Inflammatory macrophage treated with lipopolysaccharide for 4 hours (primary cell): Measurements from ENCODE around the gene APOH.
A peak's percentile ranks its signal among the peaks of the same experiment; 100 is the strongest.
"Not testable (repeated sequence)": the region's sequence is repeated elsewhere in the genome, so short reads cannot be mapped to it uniquely, and the experiment has no call there.

Experiments used
- DNase-seq: peaks from one replicate; pipeline ENCODE4 v3.0.0-alpha.2; 2020

APOH gene, protein sequence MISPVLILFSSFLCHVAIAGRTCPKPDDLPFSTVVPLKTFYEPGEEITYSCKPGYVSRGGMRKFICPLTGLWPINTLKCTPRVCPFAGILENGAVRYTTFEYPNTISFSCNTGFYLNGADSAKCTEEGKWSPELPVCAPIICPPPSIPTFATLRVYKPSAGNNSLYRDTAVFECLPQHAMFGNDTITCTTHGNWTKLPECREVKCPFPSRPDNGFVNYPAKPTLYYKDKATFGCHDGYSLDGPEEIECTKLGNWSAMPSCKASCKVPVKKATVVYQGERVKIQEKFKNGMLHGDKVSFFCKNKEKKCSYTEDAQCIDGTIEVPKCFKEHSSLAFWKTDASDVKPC

DNA sequence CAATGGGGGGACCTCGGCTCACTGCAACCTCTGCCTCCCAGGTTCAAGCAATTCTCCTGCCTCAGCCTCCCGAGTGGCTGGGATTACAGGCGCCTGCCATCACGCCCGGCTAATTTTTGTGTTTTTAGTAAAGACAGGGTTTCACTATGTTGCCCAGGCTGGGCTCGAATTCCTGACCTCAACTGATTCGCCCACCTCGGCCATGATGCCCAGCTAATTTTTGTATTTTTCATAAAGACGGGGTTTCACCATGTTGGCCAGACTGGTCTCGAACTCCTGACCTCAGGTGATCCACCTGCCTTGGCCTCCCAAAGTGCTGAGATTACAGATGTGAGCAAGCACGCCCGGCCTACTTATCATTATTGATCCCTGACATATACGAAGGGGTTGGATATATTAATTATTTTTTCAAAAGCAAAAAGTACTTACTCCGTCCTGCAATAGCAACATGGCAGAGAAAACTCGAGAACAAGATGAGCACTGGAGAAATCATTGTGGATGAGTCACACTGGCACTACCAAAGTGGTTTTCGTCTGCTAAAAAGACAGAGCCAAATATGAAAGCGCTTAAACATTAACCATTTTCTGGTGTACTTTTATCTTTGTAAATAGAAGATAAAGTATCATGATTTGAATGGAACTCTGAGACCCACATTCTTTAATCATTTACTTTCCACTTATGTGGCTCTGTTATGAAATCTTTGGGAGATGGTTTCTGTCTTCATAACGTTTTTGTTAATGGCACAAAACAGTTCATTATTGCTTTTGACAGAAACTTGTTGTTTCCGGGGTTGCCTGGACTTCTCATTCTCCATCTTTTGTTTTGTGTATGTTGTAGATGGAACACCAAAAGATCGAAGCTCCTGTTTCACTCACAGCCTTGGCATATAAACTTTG, at the start of gene APOH:
APOH (minus strand) TSS at position 529 of the 896 bp plus-strand sequence; CDS start at position 493, 36 bp downstream.
- no peak for DNase-seq

DNA sequence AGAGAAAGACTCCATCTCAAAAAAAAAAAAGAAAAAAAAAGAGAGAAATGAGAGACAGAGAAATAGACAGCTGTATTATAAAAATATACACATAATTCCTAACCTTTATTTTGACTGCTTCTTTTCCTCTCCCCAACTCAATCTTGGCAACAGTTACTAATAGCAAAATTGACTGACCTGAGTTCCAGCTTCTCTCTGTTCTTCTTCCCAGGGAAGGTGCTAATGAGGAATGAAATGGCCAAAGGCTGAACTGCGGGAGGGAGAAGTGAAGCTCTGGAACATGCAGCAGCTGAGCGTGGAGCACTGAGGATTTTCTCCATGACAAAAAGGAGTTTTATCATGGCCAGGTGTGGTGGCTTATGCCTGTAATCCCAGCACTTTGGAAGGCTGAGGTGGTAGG, 48.0 kb upstream of the APOH start:
- no peak for DNase-seq

DNA sequence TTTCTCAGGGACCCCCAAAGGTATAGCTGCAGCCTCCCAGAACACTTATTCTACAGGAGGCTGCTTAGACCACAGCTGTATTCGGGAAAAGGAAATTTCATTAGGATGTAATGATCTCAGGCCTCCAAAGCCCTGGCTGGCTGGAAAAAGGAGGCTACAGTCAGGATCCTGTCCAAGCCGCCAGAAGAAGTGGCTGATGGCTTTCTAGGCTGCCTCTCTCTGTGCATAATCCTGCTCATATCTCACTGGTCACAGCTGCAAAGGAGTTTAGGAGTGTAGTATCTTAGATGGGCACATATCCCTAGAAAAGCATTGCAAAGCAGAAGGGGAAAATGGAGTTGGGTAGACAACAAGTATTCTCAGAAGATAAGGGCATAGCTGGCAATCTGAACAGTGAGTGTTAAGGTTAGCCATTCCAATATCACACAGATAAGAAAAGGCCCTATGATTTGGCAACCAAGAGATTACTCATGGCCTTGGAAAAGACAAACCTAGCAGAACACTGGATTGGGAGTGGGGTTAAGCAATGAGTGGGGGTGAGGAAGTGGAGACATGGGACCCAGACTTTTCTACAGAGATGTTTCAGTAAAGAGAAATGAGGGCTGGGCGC, 47.2 kb upstream of the APOH start:
- DNase-seq: peak; percentile 15

DNA sequence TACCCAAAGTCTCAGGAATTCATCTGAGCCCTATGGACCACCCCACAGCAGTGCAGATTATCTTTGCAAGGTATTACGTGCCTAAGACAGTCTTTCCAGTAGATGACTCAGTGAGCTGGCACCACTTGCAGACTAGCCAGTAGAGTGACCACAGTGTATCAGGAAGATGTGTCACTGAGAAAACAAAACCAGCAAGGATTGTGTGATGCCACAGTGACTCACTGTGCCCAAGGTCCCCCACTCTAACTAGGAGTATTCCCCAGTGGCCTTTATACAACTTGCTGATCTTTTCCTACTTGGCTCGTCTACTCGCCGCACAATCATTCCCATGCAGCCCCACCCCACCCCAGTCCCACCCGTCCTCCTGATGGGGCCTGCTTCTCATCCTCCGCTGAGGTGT, 46.4 kb upstream of the APOH start:
- DNase-seq: no peak

DNA sequence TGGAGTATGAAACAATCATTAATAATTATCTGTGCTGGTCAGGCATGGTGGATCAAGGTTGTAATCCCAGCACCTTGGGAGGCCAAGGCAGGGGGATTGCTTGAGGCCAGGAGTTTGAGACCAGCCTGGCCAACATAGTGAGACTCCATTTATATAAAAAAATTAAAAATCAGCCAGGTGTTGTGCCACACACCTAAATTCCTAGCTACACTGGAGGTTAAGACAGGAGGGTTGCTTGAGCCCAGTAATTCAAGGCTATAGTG, 44.3 kb upstream of the APOH start:
- no peak for DNase-seq

DNA sequence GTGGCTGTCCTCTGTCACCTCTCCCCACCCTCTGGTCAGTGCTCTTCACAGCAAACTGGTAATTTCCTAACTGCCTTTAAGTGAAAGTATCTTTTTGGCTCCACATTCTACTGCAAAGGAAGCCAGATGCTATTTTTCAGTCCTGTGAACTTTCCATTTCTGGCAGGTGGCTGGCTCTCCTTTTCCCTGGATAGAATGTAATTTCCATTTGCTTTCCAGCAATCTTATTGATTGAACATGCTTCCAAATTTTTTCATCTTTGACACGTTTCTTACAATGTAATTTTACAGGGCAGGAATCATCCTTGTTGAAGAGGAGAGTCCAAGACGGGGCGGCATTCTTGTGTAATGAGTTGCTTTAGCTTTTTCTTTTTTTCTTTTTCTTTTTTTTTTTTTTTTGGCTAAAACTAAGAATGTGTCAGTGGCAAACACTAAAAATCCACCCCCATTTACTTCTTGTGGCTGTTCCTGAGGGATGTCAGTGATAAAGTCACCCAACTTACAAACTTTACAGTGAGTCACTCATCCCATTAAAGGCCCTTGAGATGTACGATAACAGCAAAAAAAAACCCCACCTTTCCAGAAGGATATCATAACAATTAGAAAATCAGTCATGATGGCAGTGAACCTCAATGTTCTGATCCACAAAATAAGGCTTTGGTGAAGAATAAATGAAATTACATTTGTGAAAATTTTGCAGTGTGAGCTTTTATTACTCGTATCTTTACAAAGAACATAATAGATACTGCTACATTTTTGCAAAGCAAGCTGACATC, 43.8 kb upstream of the APOH start:
- no peak for DNase-seq

DNA sequence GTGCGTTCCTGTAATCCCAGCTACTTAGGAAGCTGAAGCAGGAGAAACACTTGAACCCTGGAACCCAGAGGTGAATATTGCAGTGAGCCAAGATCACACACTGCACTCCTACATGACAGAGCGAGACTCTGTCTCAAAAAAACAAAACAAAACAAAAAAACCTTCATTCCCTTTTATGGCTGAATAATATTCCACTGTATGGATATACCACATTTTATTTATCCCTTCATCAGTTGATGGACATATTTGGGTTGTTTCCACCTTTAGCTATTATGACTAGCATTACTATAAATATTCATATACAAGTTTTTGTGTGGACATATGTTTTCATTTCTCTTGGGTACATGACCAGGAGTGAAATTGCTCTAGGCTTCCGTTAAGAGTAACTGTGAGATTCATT, 42.3 kb upstream of the APOH start:
- DNase-seq: no peak

DNA sequence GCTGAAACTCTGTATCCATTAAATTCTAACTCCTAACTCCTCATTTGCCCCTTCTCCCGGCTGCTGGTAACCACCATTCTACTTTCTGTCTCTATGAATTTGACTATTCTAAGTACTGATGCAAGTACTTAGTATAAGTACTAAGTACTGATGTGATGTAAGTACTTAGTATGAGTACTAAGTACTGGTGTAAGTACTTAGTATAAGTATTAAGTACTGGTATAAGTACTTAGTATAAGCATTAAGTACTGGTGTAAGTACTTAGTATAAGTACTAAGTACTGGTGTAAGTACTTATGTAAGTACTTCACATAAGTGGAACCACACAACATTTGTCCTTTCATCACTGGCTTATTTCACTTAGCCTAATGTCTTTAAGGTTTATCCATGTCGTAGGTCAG, 40.9 kb upstream of the APOH start:
- DNase-seq: no peak

DNA sequence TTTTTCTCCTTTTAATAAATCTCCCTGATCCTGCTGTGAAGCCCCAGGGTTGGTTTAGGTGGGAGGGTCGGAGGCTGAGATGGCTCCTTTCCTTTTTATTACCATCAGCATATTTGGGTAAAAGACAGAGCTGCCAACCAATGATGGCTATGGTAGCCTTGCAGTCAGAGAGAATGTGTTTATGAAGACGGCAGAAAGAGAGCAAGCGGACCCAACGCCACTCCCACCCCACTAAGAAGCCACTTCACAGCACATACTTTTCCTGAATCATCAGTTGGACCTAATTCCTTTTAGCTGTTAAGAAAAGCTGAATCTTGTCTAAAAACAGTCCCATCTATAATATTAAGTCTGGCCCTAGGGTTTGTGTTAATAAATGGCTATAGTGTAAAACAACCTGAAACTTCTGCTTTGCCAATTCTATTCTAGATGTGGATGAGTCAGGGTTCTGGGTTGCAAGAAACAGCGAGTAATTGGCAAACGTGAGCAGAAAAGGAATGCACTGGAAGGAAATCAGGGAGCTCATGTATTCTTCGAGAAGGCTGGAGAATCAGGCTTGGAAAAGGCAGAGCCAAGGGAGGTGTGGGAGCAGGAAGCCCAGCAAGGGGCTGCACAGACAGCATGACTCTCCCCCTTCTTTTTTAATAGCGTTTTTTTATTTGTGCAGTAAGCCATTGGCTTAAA, 39.2 kb upstream of the APOH start:
- no peak for DNase-seq

DNA sequence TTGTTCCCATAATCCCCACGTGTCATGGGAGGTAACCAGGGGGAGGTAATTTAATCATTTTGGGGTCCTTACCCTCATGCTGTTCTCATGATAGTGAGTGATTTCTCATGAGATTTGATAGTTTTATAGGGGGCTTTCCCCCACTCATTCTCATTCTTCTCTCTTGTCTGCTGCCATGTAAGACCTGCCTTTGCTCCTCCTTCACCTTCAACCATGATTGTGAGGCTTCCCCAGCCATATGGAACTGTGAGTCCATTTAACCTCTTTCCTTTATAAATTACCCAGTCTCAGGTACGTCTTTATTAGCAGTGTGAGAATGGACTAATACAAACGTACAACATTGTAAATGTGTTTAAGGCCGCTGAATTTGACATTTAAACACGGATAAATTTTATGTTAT, 35.5 kb upstream of the APOH start:
- DNase-seq: no peak

DNA sequence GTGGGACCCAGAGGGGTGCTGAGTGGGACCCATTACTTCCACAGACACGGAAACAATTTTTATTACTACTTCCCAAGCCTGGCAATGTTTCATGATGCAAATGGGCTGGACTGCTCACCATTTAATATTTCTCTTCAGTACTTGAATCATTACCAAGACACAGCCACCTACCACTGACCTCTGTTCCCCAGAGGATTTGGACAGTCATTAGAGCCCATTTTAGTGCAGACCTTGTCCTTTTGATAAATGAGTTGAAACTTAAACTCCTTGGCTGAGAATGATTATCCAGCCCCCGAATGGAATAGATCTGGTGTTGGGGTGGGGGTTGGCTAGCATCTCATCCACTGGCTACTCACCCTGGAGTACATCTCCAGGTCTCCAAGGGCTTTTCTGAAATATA, 33.6 kb upstream of the APOH start:
- DNase-seq: no peak

DNA sequence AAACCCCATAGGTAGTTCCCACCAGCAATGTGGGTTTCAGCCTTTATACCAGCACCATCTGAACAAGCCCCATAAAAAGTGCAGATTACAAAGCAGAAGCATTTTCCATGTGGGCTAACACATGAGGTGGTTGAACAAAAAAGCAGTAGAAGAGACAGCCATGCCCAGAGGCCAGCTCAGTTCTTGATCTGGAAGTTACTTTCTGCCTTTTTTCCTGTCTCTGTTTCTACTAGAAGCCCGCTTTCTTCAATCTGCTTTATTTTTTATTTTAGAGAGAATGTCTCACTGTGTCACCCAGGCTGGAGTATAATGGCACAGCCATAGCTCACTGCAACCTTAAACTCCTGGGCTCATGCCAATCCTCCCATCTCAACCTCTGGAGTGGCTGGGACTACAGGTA, 31.5 kb upstream of the APOH start:
- DNase-seq: no peak

DNA sequence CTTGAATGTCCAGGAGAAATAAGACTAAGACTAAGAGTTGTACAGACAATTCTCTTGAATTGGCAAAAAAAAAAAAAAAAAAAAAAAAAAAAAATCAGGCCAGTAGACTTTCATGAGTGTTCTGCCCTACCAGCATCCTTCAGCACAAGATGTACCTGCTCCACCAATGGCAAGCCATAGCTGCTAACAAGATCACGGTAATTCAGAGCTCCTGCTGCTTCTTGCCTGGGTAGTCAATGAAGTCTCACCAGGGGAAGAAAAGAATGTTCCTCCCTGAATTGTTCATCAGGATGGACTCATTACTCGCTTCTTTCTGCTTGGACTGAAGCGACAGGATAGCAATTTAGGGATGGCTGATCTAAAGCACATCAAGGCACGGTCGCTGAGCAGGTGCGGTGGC, 31.1 kb upstream of the APOH start:
- no peak for DNase-seq

DNA sequence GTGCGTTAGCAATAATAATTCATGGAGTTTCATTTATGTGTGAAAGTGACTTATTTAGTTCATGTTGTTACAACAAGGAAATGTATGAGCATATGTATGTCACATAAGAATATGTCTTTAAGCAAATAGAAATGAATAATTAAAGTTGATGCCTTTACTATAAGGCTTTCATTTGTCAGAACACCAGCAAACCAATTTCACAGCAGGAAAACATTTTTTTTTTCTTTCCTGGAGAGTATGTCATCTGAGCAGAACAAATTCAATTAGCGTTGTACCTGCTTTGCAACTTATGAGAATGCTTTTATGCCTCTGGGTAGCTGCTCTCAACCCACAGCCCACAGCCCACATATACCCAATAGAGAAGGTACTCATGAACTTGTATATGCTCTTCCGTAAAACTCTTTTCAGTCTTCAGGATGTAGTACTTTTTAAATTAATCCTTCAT, 26.3 kb upstream of the APOH start:
- no peak for DNase-seq

DNA sequence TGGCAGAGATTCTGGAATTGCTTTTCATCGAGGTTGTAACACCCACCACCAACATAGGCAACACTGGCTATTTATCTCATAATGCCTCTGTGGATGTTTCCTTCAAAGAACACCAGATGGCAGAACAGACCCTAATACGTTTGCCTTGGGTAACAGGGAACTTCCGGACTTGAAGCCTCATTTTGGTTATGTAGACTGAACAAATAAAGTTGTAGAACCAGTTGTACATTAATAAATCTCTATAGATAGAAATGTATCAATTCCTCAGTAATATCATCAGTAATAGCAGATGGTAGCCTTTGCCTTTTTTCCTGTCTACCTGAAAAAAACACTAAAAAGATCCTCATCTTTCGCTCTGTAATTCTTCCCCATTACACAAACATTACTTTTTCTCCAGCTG, 25.9 kb upstream of the APOH start:
- peak; percentile 66 for DNase-seq

DNA sequence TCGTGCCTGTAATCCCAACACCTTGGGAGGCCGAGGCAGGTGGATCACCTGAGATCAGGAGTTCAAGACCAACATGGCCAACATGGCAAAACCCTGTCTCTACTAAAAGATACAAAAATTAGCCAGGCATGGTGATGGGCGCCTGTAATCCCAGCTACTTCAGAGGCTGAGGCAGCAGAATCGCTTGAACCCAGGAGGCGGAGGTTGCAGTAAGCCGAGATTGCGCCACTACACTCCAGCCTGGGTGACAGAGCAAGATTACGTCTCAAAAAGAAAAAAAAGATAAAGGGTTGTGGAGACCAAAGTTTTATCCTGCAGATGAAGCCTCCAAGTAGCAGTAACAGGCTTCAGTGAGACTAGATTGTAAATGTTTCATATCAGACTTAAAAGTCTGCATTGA, 24.2 kb upstream of the APOH start:
- DNase-seq: not testable (repeated sequence)

DNA sequence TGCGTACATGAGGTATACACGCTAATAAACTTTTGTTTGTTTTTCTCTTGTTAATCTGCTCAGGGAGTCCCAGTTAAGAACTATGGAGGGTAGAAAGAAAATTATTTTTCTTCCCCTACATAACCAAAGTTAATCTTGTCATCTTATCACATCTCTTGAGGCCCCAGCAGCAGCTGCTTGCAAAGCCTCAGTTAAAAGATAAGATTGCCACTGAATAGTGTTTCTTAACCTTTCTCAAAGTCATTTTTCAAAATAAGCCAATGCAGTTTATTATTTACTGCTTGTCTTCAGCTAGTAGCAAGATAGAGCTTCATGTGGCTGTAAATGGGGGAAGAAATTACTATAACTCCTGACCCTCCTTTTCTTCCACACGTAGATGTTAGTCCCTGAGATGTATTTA, 21.5 kb upstream of the APOH start:
- DNase-seq: no peak

DNA sequence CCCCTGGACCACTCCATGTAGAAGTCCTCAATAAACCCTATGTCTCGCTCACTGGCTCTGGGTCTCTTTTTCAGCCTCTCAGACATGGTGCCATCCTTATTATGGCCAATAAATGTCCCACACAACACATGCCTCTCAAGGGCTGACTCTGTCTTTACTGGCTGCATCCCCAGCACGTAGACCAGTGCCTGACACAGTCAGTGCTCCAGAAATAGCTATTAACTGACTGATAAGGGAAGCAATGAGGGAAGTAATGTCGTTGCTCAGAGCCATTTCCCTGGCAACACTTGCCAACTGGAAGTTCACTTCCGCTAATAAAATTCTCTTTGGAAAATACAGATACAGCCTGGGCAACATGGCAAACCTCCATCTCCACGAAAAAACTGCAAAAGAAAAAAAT, 19.1 kb upstream of the APOH start:
- DNase-seq: no peak

DNA sequence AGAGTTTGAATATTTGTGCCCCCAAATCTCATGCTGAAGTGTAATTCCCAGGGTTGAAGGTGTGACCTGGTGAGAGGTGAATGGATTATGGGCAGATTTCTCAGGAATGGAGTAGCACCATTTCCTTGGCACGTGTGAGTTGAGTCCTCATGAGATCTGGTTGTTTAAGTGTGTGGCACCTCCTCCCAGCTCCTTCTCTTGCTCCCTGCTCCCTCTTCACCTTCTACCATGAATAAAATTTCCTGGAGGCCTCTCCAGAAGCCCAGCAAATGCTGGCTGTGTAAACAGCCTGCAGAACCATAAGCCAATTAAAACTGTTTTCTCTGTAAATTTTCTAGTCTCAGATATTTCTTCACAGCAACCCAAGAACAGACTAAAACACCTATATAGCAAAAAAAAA, 12.6 kb upstream of the APOH start:
- no peak for DNase-seq

DNA sequence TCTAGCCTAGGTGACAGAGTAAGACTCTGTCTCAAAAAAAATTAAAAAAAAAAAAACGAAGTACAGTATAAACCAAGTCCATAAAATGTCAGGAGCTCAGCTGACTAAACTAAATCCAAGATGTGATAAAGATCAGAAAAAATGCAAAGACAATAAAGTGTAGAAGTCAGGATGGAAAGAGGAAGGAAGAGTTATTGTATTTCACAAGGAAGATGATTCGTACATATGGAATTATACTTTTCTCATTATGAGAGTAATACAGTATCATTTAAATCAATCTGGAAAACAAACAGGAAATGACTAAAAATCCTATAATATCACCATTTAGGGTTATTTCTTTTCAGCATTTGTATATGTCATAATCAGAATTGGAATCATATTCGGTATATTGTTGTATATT, 11.4 kb upstream of the APOH start:
- no peak for DNase-seq

DNA sequence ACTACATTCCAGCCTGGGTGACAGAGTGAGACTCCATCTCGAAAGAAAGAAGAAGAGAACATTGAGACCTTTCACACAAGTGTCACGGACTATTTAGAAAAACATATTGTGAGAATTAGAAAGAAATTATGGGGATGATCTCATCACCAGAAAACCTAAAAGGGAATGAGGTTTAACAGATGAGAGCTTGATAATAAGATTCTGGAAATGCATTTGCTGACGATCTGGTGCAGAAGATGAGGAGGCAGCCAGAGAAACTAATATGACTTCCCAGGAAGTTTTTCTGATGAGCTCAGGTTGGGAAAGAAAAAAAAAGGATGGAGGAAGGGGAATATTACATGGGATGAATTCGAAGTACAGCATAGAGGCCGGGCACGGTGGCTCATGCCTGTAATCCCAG, 10.8 kb upstream of the APOH start:
- DNase-seq: no peak

DNA sequence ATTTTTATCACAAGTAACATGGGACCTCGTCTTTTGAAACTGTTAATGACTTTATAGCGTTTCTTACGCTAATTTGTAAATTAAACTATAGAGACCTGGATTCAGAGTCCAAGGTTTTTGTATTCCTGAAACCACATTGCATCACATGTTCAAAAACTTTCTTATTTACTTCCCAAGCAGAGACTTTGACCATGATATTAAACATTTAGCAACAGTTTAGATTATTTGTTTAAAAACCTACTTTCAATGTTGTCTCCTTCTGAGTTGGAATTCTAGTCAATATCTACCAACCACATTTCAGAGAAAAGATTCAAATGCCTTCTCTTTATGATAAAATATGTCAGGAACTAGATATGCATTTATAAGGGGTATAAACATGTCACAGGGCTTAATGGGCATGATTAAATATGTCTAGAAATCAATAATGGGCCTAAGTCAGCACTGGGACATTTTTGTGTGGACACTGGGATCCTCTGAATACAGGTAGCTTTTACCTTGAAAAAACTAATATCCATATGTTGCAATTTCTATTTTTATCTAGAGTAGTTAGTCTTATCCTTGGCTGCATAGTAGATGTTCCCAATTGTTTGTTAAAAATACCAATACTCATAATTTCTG, 6.3 kb upstream of the APOH start:
- no peak for DNase-seq
